HG03469 (cell line): ENCODE results near the gene USH2A.

Experiments used
- ATAC-seq: cut with Tn5 transposase; IDR thresholded peaks from one replicate; pipeline ENCODE4 v1.9.1; 2021; ENCODE audit warnings: mild to moderate bottlenecking, moderate library complexity, moderate number of reproducible peaks; ENCODE audit not compliant: unreplicated experiment

The USH2A gene

GRCh38 chr1:216285052-216285451 lies 138.2 kb downstream of the USH2A start:
- ATAC-seq = no peak

GRCh38 chr1:216281757-216282156 lies 141.5 kb downstream of the USH2A start:
- ATAC-seq = no peak

GRCh38 chr1:216270086-216270773 lies 153.0 kb downstream of the USH2A start:
- ATAC-seq = no peak

- ATAC-seq = no peak
Observed at GRCh38 chr1:216261631-216262030, 161.6 kb downstream of the USH2A start.

- ATAC-seq = no peak
Observed at GRCh38 chr1:216258856-216259255, 164.4 kb downstream of the USH2A start.

GRCh38 chr1:216258386-216258785 lies 164.9 kb downstream of the USH2A start:
- no peak for ATAC-seq

GRCh38 chr1:216250861-216251260 lies 172.4 kb downstream of the USH2A start:
- no peak for ATAC-seq

GRCh38 chr1:216248628-216249027 lies 174.6 kb downstream of the USH2A start:
- ATAC-seq = no peak

- ATAC-seq = no peak
Observed at GRCh38 chr1:216247937-216248336, 175.3 kb downstream of the USH2A start.

GRCh38 chr1:216246577-216247203 lies 176.6 kb downstream of the USH2A start:
- no peak for ATAC-seq

- no peak for ATAC-seq
Observed at GRCh38 chr1:216238844-216239243, 184.4 kb downstream of the USH2A start.

- ATAC-seq = no peak
Observed at GRCh38 chr1:216237927-216238542, 185.2 kb downstream of the USH2A start.

- ATAC-seq = no peak
Observed at GRCh38 chr1:216224233-216224632, 199.0 kb downstream of the USH2A start.

GRCh38 chr1:216223486-216223885 lies 199.8 kb downstream of the USH2A start:
- no peak for ATAC-seq

GRCh38 chr1:216222288-216222687 lies 201.0 kb downstream of the USH2A start:
- no peak for ATAC-seq

- peak; percentile 100 for ATAC-seq
Observed at GRCh38 chr1:216221260-216221700, 202.0 kb downstream of the USH2A start.

GRCh38 chr1:216216305-216216704 lies 206.9 kb downstream of the USH2A start:
- ATAC-seq = no peak

GRCh38 chr1:216215169-216215568 lies 208.1 kb downstream of the USH2A start:
- no peak for ATAC-seq

GRCh38 chr1:216212826-216213225 lies 210.4 kb downstream of the USH2A start:
- no peak for ATAC-seq

GRCh38 chr1:216210081-216210480 lies 213.2 kb downstream of the USH2A start:
- ATAC-seq = no peak

GRCh38 chr1:216209125-216209524 lies 214.1 kb downstream of the USH2A start:
- ATAC-seq = no peak

GRCh38 chr1:216207154-216207553 lies 216.1 kb downstream of the USH2A start:
- no peak for ATAC-seq
